Naive thymus-derived CD4-positive, alpha-beta T cell (primary cell): ENCODE data around the gene BCL11B. TPM values are rescaled to one million over a fixed set of nuclear protein-coding genes. Genes with fewer than 3 reads are reported as not detected.
A peak's percentile ranks its signal among the peaks of the same experiment; 100 is the strongest.

Experiments
- ATAC-seq: fragments of 150-1000 bp; cut with Tn5 transposase; 2 replicates; pipeline ENCODE4 v1.10.0; 2021; ENCODE audit warnings: mild to moderate bottlenecking, moderate library complexity
- CTCF ChIA-PET: fragments of 350-600 bp; sonication (Branson Sonifier 250); formaldehyde crosslinking; loops from one replicate; lab custom pipeline; 2021; ENCODE audit warnings: antibody characterized with exemption; lab: Charles Lee
- POLR2A ChIA-PET: fragments of 350-600 bp; sonication (Branson Sonifier 250); formaldehyde crosslinking; loops from one replicate; lab custom pipeline; 2021; ENCODE audit warnings: antibody characterized with exemption, inconsistent platforms; lab: Charles Lee
- DNase-seq, 9 donors: peaks; one replicate each; pipeline versions ENCODE4 v3.0.0 to v3.0.0-alpha.2; 2020 to 2022; ENCODE audit warnings: mixed read lengths in 1 of 9
- H3K27ac ChIP-seq: one replicate; pipeline ENCODE4 v1.7.0; 2013; ENCODE audit warnings: mild to moderate bottlenecking, low read depth, low read length, moderate library complexity
- H3K27me3 ChIP-seq, 2 donors: one replicate each; pipeline ENCODE4 v1.7.0; 2013; ENCODE audit warnings: low read length in 2 of 2, mild to moderate bottlenecking in 2 of 2, moderate library complexity in 2 of 2; ENCODE audit not compliant: control insufficient read depth in 2 of 2, insufficient read depth in 2 of 2
- H3K36me3 ChIP-seq, 3 experiments: 1 replicate in 2 of 3; 2 replicates in 1 of 3; pipeline ENCODE4 v1.7.0; 2013; ENCODE audit warnings: low read length in 3 of 3, mild to moderate bottlenecking in 3 of 3, moderate library complexity in 1 of 3; ENCODE audit not compliant: insufficient read depth in 3 of 3, control insufficient read depth in 2 of 3
- H3K4me1 ChIP-seq, 2 donors: one replicate each; pipeline ENCODE4 v1.7.0; 2013; ENCODE audit warnings: low read length in 2 of 2, mild to moderate bottlenecking in 2 of 2, moderate library complexity in 1 of 2; ENCODE audit not compliant: control insufficient read depth in 2 of 2, insufficient read depth in 2 of 2
- H3K4me3 ChIP-seq: 2 replicates; pipeline ENCODE4 v1.7.0; 2013; ENCODE audit warnings: mild to moderate bottlenecking, low read length
- H3K9me3 ChIP-seq, 3 experiments: 1 replicate in 2 of 3; 2 replicates in 1 of 3; pipeline ENCODE4 v1.7.0; 2013; ENCODE audit warnings: low read length in 3 of 3; ENCODE audit not compliant: control insufficient read depth in 2 of 3
- H3K27ac Mint-ChIP-seq, 9 donors: one replicate each; pipeline ENCODE4 v1.8.0; 2020 to 2022; ENCODE audit warnings: mixed read lengths in 9 of 9, mild to moderate bottlenecking in 8 of 9, moderate library complexity in 5 of 9, inconsistent platforms in 2 of 9
- H3K27me3 Mint-ChIP-seq, 5 donors: one replicate each; pipeline ENCODE4 v1.8.0; 2021 to 2022; ENCODE audit warnings: mixed read lengths in 5 of 5, mild to moderate bottlenecking in 1 of 5
- H3K36me3 Mint-ChIP-seq, 5 donors: one replicate each; pipeline ENCODE4 v1.8.0; 2020 to 2022; ENCODE audit warnings: mixed read lengths in 5 of 5, mild to moderate bottlenecking in 3 of 5, inconsistent platforms in 1 of 5
- H3K4me1 Mint-ChIP-seq, 7 donors: one replicate each; pipeline ENCODE4 v1.8.0; 2020 to 2022; ENCODE audit warnings: mixed read lengths in 7 of 7, mild to moderate bottlenecking in 3 of 7, inconsistent platforms in 1 of 7
- H3K4me3 Mint-ChIP-seq, 10 donors: one replicate each; pipeline ENCODE4 v1.8.0; 2020 to 2022; ENCODE audit warnings: mild to moderate bottlenecking in 10 of 10, mixed read lengths in 10 of 10, moderate library complexity in 6 of 10, inconsistent platforms in 2 of 10
- H3K9me3 Mint-ChIP-seq, 11 donors: one replicate each; pipeline ENCODE4 v1.8.0; 2020 to 2022; ENCODE audit warnings: mixed read lengths in 11 of 11, mild to moderate bottlenecking in 4 of 11, inconsistent platforms in 1 of 11, moderate library complexity in 1 of 11
- intact Hi-C, 2 donors: fragments of 100-400 bp; cut with micrococcal nuclease; formaldehyde crosslinking; loops; one replicate each; pipeline ENCODE4 v1.15.1; 2023
- polyA plus RNA-seq, 2 donors: library from polyadenylated mRNA; unstranded; fragments of 300-500 nt; fragmentation: Illumina TruSeq; gene quantifications; one replicate each; pipeline ENCODE4 v1.2.3, GENCODE V29; 2021
- total RNA-seq, 6 experiments: library from RNA in 5 of 6; stranded (reverse) in 5 of 6; gene quantifications; 1 replicate in 5 of 6; 2 replicates in 1 of 6; pipeline ENCODE4 v1.2.3 and lab custom pipeline; 2021 to 2026

Gene BCL11B
- total and polyA plus RNA-seq, 7 experiments from 2014 or later = 10.9 to 269 (median 145) TPM

- Histone ChIP-seq H3K27me3 (no peaks in the 10 kb centered on the region), H3K27ac (no peak overlapping the region), H3K4me3 (no peak overlapping the region), H3K4me1 (no peaks in the 10 kb centered on the region), H3K36me3 (no peaks in the 10 kb centered on the region), H3K9me3 (no peaks in the 10 kb centered on the region)
- POLR2A ChIA-PET = interaction anchor here (0.6 to 0.9 kb wide), 2 partner anchors 13 to 959 kb away, joined by 3 to 4 read pairs; no protein-coding TSS in a partner anchor
- Mint-ChIP-seq H3K27ac (peak overlapping the region in 1 of 9 donors; percentile 33), H3K4me1 (peaks cover 5 to 41% (median 17%) of the 10 kb centered on the region in 7 donors), H3K36me3 (peaks cover 5 to 36% (median 9%) of the 10 kb centered on the region in 5 donors), H3K4me3 (no peak overlapping the region), H3K27me3 (peaks cover 0 to 7% (median 0%) of the 10 kb centered on the region in 5 donors), H3K9me3 (peaks cover 0 to 16% (median 5%) of the 10 kb centered on the region in 11 donors)
- intact Hi-C loops = no loop called here
- ATAC-seq (peak; percentile 10), DNase-seq (no peak)
- CTCF ChIA-PET = no interaction called here
Measured at GRCh38 chr14:99157246-99157645, 114.8 kb downstream of the BCL11B start.

- peaks cover 5 to 40% (median 17%) of the 10 kb centered on the region in 7 donors for H3K4me1 Mint-ChIP-seq
- CTCF ChIA-PET = no interaction called here
- intact Hi-C loops = no loop called here
- ATAC-seq (no peak), DNase-seq (no peak)
- Histone ChIP-seq H3K27me3 (no peaks in the 10 kb centered on the region), H3K36me3 (no peaks in the 10 kb centered on the region), H3K4me3 (no peak overlapping the region), H3K27ac (no peak overlapping the region), H3K9me3 (no peaks in the 10 kb centered on the region), H3K4me1 (no peaks in the 10 kb centered on the region)
- peaks cover 3 to 31% (median 9%) of the 10 kb centered on the region in 5 donors for H3K36me3 Mint-ChIP-seq
- peaks cover 0 to 15% (median 4%) of the 10 kb centered on the region in 11 donors for H3K9me3 Mint-ChIP-seq
- peak overlapping the region in 1 of 9 donors; percentile 33 for H3K27ac Mint-ChIP-seq
- POLR2A ChIA-PET = interaction anchor here (0.6 to 1.8 kb wide), 3 partner anchors 8 to 959 kb away, joined by 3 to 12 read pairs (median 4); no protein-coding TSS in a partner anchor
- H3K4me3 Mint-ChIP-seq = no peak overlapping the region
- H3K27me3 Mint-ChIP-seq = peaks cover 0 to 11% (median 0%) of the 10 kb centered on the region in 5 donors
Measured at GRCh38 chr14:99156814-99157213, 115.2 kb downstream of the BCL11B start.

DNA sequence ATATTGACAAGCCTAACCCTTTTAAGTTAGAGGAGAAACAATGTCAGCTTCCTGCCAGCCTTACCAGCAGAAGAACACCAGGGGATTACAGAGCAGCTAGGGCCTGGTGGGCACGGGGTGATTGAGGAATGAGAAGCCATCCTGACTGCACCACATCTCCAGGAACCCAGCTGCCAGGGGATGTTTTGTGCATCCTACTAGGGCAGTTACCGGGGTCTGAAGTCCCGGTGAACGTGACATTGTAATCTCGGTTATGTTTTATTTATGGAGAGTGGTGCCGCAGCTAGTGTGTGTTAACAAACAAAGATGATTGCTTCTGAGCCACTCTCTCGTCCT lies 115.9 kb downstream of the BCL11B start:
- H3K4me3 Mint-ChIP-seq = no peak overlapping the region
- POLR2A ChIA-PET = interaction anchor here (0.9 to 1.8 kb wide), 2 partner anchors 9 to 14 kb away, joined by 3 to 12 read pairs; no protein-coding TSS in a partner anchor

GRCh38 chr14:99155173-99156089 lies 116.6 kb downstream of the BCL11B start:
- no peaks in the 10 kb centered on the region for H3K27me3 ChIP-seq
- H3K4me1 ChIP-seq = no peaks in the 10 kb centered on the region
- no peak for ATAC-seq
- CTCF ChIA-PET = no interaction called here
- intact Hi-C loops = no loop called here
- peaks cover 0 to 5% (median 0%) of the 10 kb centered on the region in 11 donors for H3K9me3 Mint-ChIP-seq
- H3K9me3 ChIP-seq = no peaks in the 10 kb centered on the region
- peak overlapping the region in 3 of 9 donors; percentile 2 to 65 (median 6) for H3K27ac Mint-ChIP-seq
- H3K27me3 Mint-ChIP-seq = peaks cover 0 to 18% (median 0%) of the 10 kb centered on the region in 5 donors
- H3K4me1 Mint-ChIP-seq = peaks cover 5 to 28% (median 11%) of the 10 kb centered on the region in 7 donors
- no peak overlapping the region for H3K4me3 Mint-ChIP-seq
- POLR2A ChIA-PET = interaction anchor here (0.7 to 1.8 kb wide), 2 partner anchors 9 to 220 kb away, joined by 3 to 12 read pairs; no protein-coding TSS in a partner anchor
- no peak overlapping the region for H3K4me3 ChIP-seq
- peaks cover 0 to 20% (median 0%) of the 10 kb centered on the region in 5 donors for H3K36me3 Mint-ChIP-seq
- no peak for DNase-seq
- no peak overlapping the region for H3K27ac ChIP-seq
- no peaks in the 10 kb centered on the region for H3K36me3 ChIP-seq

More for the DNA sequence above, 115.9 kb downstream of the BCL11B start:
- peaks cover 5 to 34% (median 17%) of the 10 kb centered on the region in 7 donors for H3K4me1 Mint-ChIP-seq
- H3K9me3 Mint-ChIP-seq = peaks cover 0 to 10% (median 0%) of the 10 kb centered on the region in 11 donors
- no peak for DNase-seq
- H3K36me3 Mint-ChIP-seq = peaks cover 0 to 25% (median 3%) of the 10 kb centered on the region in 5 donors
- peaks cover 0 to 14% (median 0%) of the 10 kb centered on the region in 5 donors for H3K27me3 Mint-ChIP-seq
- H3K27me3 ChIP-seq = no peaks in the 10 kb centered on the region
- peak overlapping the region in 3 of 9 donors; percentile 2 to 65 (median 6) for H3K27ac Mint-ChIP-seq
- H3K4me3 ChIP-seq = no peak overlapping the region
- CTCF ChIA-PET = no interaction called here
- H3K27ac ChIP-seq = no peak overlapping the region
- intact Hi-C loops = no loop called here
- no peaks in the 10 kb centered on the region for H3K4me1 ChIP-seq
- ATAC-seq = no peak
- no peaks in the 10 kb centered on the region for H3K36me3 ChIP-seq
- no peaks in the 10 kb centered on the region for H3K9me3 ChIP-seq

DNA sequence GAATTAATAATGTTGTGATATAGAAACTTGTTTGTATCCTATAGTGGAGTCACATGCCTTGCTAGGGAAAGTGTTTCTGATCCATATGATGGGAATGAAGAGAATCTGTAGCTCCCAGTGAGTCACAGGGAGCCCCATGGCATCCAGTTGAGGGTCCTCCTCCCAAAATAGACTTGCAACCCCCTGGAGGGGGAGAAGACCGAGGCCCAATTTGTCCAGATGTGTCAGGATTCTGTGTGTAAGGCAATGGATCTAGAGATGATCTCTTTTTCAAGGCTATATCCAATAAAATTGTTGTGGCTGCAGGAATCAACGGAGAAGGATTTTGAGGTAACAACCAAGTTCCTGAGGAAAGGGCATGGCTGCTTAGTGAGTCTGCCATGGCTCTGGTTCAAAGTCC lies 121.8 kb downstream of the BCL11B start:
- Mint-ChIP-seq H3K4me1 (peaks cover 0 to 6% (median 0%) of the 10 kb centered on the region in 7 donors), H3K36me3 (peaks cover 0 to 11% (median 0%) of the 10 kb centered on the region in 5 donors), H3K4me3 (no peak overlapping the region), H3K27ac (peak overlapping the region in 1 of 9 donors; percentile 46), H3K27me3 (peaks cover 0 to 21% (median 0%) of the 10 kb centered on the region in 5 donors), H3K9me3 (no peaks in the 10 kb centered on the region)
- Histone ChIP-seq H3K36me3 (no peaks in the 10 kb centered on the region), H3K9me3 (no peaks in the 10 kb centered on the region), H3K27ac (no peak overlapping the region), H3K4me3 (no peak overlapping the region), H3K27me3 (no peaks in the 10 kb centered on the region), H3K4me1 (no peaks in the 10 kb centered on the region)
- DNase-seq (no peak), ATAC-seq (no peak)
- intact Hi-C loops = no loop called here
- POLR2A ChIA-PET = no interaction called here
- CTCF ChIA-PET = no interaction called here

- no peaks in the 10 kb centered on the region for H3K27me3 ChIP-seq
- Mint-ChIP-seq H3K27ac (peak overlapping the region in 1 of 9 donors; percentile 49), H3K36me3 (peaks cover 0 to 5% (median 0%) of the 10 kb centered on the region in 5 donors), H3K9me3 (no peaks in the 10 kb centered on the region), H3K4me1 (peaks cover 0 to 6% (median 5%) of the 10 kb centered on the region in 7 donors), H3K4me3 (no peak overlapping the region), H3K27me3 (peaks cover 0 to 16% (median 0%) of the 10 kb centered on the region in 5 donors)
- ATAC-seq (no peak), DNase-seq (no peak)
- no peak overlapping the region for H3K4me3 ChIP-seq
- intact Hi-C loops = no loop called here
- POLR2A ChIA-PET = no interaction called here
- H3K4me1 ChIP-seq = no peaks in the 10 kb centered on the region
- no peak overlapping the region for H3K27ac ChIP-seq
- no peaks in the 10 kb centered on the region for H3K9me3 ChIP-seq
- CTCF ChIA-PET = no interaction called here
- H3K36me3 ChIP-seq = no peaks in the 10 kb centered on the region
Measured at GRCh38 chr14:99148861-99149610, 123.0 kb downstream of the BCL11B start.
